Osteocyte (in vitro differentiated cells): ENCODE measurements around the gene HVCN1. TPM values are rescaled to one million over a fixed set of nuclear protein-coding genes. Genes with fewer than 3 reads are reported as not detected.

ENCODE experiments used
- DNase-seq: peaks from one replicate; pipeline ENCODE4 v3.0.0; 2021; ENCODE audit warnings: mixed read lengths; ENCODE audit not compliant: unreplicated experiment; ENCODE audit errors: extremely low spot score
- H3K27ac Mint-ChIP-seq: one replicate; pipeline ENCODE4 v1.8.0; 2021; ENCODE audit warnings: mild to moderate bottlenecking, mixed read lengths; ENCODE audit not compliant: unreplicated experiment
- H3K27me3 Mint-ChIP-seq: one replicate; pipeline ENCODE4 v1.8.0; 2021; ENCODE audit warnings: mixed read lengths; ENCODE audit not compliant: unreplicated experiment
- H3K36me3 Mint-ChIP-seq: one replicate; pipeline ENCODE4 v1.8.0; 2021; ENCODE audit warnings: mixed read lengths; ENCODE audit not compliant: unreplicated experiment
- H3K4me1 Mint-ChIP-seq: one replicate; pipeline ENCODE4 v1.8.0; 2021; ENCODE audit warnings: mixed read lengths; ENCODE audit not compliant: unreplicated experiment
- H3K4me3 Mint-ChIP-seq: one replicate; pipeline ENCODE4 v1.8.0; 2021; ENCODE audit warnings: mild to moderate bottlenecking, moderate library complexity, mixed read lengths; ENCODE audit not compliant: unreplicated experiment
- H3K9me3 Mint-ChIP-seq: one replicate; pipeline ENCODE4 v1.8.0; 2021; ENCODE audit warnings: mixed read lengths; ENCODE audit not compliant: unreplicated experiment
- total RNA-seq: library from RNA; stranded (reverse); gene quantifications from 2 replicates; pipeline ENCODE4 v1.2.1, GENCODE V29; 2021
- TF ChIP-seq, protein P1 (sequence below): fragments of 200-600 bp; sonication (generic); IDR thresholded peaks from 2 replicates; pipeline ENCODE4 v1.5.0; 2021; ENCODE audit warnings: antibody characterized with exemption, mild to moderate bottlenecking, moderate library complexity

HVCN1 gene
- total RNA-seq, 1 donor from 2014 or later: 0.94 TPM

DNA sequence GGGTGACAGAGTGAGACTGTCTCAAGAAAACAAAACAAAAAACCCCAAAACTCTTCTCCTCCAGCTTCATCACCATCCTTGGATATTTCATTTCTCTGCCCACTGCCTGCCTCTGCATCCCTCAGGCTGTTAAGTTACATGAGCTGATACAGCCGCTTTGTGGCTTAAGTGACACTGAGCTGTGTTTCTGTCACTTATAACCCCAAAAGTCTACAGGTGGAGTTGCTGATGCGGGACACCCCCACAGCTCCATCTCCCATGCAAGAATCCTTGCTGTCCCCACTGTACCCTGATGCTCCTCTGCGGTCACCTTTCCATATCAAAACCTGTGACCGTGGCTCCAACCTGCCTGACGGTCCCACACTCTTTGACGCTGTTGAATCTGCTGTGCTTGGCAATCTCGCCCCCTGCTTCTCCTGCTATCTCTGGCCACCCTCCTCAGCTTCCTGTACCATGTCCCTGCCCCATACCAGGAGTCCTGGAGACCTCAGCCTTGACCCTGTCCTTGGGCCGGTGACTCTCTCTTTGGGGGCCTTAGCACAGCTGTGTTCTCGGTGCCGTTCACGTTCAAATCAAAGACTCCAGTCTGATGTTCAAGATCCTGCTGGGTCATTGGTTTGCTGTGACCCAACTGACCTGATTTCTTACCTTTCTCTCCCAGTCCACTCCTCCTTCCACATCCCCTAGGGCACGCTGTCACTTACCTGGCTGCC lies 20.3 kb downstream of the HVCN1 start:
- TF ChIP-seq, protein P1, sequence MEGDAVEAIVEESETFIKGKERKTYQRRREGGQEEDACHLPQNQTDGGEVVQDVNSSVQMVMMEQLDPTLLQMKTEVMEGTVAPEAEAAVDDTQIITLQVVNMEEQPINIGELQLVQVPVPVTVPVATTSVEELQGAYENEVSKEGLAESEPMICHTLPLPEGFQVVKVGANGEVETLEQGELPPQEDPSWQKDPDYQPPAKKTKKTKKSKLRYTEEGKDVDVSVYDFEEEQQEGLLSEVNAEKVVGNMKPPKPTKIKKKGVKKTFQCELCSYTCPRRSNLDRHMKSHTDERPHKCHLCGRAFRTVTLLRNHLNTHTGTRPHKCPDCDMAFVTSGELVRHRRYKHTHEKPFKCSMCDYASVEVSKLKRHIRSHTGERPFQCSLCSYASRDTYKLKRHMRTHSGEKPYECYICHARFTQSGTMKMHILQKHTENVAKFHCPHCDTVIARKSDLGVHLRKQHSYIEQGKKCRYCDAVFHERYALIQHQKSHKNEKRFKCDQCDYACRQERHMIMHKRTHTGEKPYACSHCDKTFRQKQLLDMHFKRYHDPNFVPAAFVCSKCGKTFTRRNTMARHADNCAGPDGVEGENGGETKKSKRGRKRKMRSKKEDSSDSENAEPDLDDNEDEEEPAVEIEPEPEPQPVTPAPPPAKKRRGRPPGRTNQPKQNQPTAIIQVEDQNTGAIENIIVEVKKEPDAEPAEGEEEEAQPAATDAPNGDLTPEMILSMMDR: no peak
- no peak overlapping the region for H3K4me3 Mint-ChIP-seq

DNA sequence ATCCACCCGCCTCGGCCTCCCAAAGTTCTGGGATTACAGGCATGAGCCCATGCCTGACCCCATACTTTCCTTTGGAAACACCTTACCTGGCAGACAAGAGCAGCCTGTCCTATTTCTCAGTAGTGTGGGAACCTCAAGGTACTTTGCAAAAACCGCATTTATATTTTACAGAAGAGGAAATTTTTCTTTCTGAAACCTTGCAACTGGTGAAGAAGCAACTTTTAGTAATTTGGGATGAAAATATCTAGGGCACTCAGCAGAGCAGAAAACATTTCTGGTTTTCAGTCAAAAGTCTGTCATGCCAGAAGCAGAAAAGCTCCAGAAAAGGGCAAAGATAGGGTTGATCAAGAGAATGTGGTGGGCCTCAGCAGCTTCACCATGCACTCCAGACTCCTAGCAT lies 21.2 kb downstream of the HVCN1 start:
- H3K36me3 Mint-ChIP-seq: peaks cover 4% of the 10 kb centered on the region
- TF ChIP-seq, protein P1: no peak
- no peak overlapping the region for H3K4me3 Mint-ChIP-seq
- peaks cover 15% of the 10 kb centered on the region for H3K27me3 Mint-ChIP-seq
- DNase-seq: no peak
- H3K27ac Mint-ChIP-seq: no peak overlapping the region
- no peaks in the 10 kb centered on the region for H3K4me1 Mint-ChIP-seq
- H3K9me3 Mint-ChIP-seq: peaks cover 27% of the 10 kb centered on the region

More for the DNA sequence above, 20.3 kb downstream of the HVCN1 start:
- H3K9me3 Mint-ChIP-seq: peaks cover 27% of the 10 kb centered on the region
- peaks cover 19% of the 10 kb centered on the region for H3K27me3 Mint-ChIP-seq
- H3K4me1 Mint-ChIP-seq: no peaks in the 10 kb centered on the region
- no peak for DNase-seq
- peaks cover 4% of the 10 kb centered on the region for H3K36me3 Mint-ChIP-seq
- H3K27ac Mint-ChIP-seq: no peak overlapping the region

DNA sequence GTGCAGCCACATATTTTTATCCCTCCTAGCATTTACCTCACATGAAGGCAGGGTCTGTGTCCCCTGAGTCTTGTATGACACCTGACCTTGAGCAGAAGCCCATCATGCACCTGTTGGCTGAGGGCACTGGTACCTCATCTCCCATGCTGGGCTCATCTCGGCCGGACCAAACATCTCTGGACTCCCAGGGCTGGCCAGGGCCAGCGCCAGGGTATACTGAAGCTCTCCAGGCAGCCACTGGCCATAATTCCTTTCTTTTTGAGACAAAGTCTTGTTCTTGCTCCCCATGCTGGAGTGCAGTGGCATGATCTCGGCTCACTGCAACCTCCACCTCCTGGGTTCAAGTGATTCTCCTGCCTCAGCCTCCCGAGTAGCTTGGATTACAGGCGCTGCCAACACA lies 22.0 kb downstream of the HVCN1 start:
- Mint-ChIP-seq H3K4me3 (no peak overlapping the region), H3K4me1 (no peaks in the 10 kb centered on the region), H3K36me3 (peaks cover 4% of the 10 kb centered on the region), H3K9me3 (peaks cover 27% of the 10 kb centered on the region), H3K27ac (no peak overlapping the region), H3K27me3 (peaks cover 15% of the 10 kb centered on the region)
- TF ChIP-seq, protein P1: no peak
- no peak for DNase-seq

DNA sequence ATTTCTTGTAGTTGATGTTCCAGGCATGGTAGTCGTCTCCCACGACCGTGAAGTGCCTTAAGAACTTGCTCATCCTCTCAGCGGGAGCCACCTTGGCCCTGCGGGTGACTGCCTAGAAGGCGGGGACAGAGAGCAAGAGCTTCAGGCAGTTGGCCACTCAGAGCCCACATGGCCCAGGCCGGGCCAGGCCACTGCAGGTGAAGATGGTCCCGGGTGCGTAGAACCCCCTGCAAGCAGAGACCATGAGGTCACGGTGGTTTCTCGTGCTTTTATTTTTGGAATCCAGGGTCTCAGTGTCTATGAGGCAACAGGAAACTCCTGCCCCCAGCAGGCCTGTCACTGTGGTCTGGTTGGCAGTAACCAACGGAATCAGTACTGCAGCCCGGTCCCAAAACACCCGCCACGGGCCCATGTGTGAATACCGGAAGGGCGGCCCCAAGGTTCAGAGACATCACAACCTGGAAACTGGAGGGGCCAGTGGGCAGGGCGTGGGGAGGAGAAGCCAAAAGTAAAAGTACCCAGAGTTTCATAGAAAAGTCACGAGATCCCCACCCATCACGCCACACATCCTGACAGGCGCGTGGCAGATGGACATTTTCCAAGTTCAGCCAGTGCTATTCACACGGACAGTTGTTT lies 27.5 kb downstream of the HVCN1 start:
- H3K36me3 Mint-ChIP-seq: peaks cover 1% of the 10 kb centered on the region
- peaks cover 23% of the 10 kb centered on the region for H3K9me3 Mint-ChIP-seq
- TF ChIP-seq, protein P1: no peak
- no peaks in the 10 kb centered on the region for H3K4me1 Mint-ChIP-seq
- H3K27me3 Mint-ChIP-seq: peaks cover 5% of the 10 kb centered on the region
- no peak overlapping the region for H3K27ac Mint-ChIP-seq
- DNase-seq: no peak
- no peak overlapping the region for H3K4me3 Mint-ChIP-seq

DNA sequence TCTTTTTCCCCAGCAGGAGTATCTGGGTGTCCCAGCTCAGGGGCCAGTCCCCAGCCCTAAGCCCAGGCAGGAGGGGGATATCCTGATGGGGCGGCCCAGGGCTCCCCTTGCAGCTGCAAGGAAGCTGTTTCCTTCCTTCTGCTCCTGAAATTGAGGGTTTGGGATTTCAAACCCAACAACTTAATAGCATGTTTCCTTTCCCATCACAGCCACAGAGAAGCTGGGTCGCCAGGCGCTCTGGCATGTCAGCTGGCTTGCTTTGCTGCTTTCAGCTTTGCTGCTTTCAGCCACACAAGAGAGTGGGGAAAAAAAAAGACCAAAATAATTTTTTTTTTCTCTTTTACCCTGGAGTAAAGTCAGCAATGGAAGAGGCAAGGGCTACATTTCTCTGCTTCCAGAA lies 30.0 kb downstream of the HVCN1 start:
- TF ChIP-seq, protein P1: no peak
- H3K9me3 Mint-ChIP-seq: no peaks in the 10 kb centered on the region
- peaks cover 4% of the 10 kb centered on the region for H3K27me3 Mint-ChIP-seq
- H3K4me3 Mint-ChIP-seq: no peak overlapping the region
- no peak for DNase-seq
- H3K27ac Mint-ChIP-seq: no peak overlapping the region
- H3K36me3 Mint-ChIP-seq: peaks cover 2% of the 10 kb centered on the region
- no peaks in the 10 kb centered on the region for H3K4me1 Mint-ChIP-seq
